GM18505 (cell line): ENCODE data around the gene MBD3L4.
"Not testable (repeated sequence)": the region's sequence is repeated elsewhere in the genome, so short reads cannot be mapped to it uniquely, and the experiment has no call there.

Experiments
- ATAC-seq: cut with Tn5 transposase; IDR thresholded peaks from one replicate; pipeline ENCODE4 v1.9.1; 2021; ENCODE audit not compliant: unreplicated experiment
- POLR2A ChIP-seq: IDR thresholded peaks from 4 replicates; pipeline ENCODE4 v1.6.1; 2011; ENCODE audit warnings: borderline replicate concordance; ENCODE audit not compliant: insufficient read depth, insufficient read length; ENCODE audit errors: extremely low read depth

MBD3L4 gene

DNA sequence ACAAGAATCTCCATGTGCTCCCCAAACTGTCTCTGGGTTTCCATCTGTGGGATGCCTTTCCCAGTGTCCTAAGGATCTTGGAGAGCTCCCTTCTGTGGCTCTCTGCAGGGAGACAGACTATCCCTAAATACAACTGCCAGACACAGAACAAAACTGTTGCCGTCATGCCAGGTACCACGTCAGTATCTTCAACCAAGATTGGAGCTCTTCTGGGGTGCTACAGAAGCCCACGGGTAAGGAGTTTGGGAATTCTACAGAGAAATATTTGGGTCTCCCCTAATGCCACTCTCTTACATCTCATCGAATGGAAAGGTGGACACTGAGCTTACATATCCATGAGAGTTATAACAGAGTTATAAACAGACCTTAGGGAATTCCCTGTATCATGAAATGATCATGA lies 23.4 kb upstream of the MBD3L4 start:
- ATAC-seq = no peak
- no peak for TF ChIP-seq POLR2A

GRCh38 chr19:7059977-7060376 lies 20.0 kb upstream of the MBD3L4 start:
- not testable (repeated sequence) for ATAC-seq

DNA sequence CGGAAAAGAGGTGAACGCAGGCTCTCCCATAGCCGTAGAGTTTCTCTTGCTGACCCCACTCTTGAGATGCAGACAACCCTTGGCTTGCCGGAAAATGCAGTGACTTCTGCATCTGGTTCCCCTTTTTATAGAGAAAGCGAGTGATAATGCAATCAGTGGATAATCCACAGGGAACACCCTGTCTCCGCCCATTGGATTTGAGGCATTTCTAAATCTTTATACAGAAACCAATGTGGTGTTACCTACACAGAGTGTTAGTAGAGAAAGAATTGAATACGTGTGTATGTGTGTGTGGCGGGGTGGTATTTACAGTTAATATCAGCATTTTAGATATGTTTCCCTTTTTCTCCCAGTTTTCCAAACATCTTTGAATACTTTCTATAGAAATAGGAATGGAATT lies 18.6 kb upstream of the MBD3L4 start, which contains the start of gene MBD3L3:
TSS of gene MBD3L3 (minus strand) at position 101 of the 400 bp plus-strand sequence. CDS start at position 30, 71 bp downstream.
- not testable (repeated sequence) for ATAC-seq

- ATAC-seq = not testable (repeated sequence)
Observed at GRCh38 chr19:7056371-7056770, 16.4 kb upstream of the MBD3L4 start.

DNA sequence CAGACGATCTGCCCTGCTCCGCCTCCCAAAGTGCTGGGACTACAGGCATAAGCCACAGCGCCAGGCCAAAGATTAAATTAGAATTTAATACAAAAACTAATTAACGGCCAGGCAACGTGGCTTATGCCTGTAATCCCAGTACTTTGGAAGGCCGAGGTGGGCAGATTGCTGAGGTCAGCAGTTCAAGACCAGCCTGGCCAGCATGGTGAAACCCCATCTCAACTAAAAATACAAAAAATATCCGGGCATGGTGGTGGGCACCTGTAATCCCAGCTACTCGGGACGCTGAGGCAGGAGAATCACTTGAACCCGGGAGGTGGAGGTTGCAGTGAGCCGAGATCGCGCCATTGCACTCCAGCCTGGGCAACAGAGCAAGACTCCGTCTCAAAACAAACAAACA lies 15.7 kb upstream of the MBD3L4 start:
- ATAC-seq = not testable (repeated sequence)

GRCh38 chr19:7054635-7055368 lies 14.8 kb upstream of the MBD3L4 start:
- ATAC-seq = not testable (repeated sequence)

GRCh38 chr19:7052896-7053295 lies 12.9 kb upstream of the MBD3L4 start:
- not testable (repeated sequence) for ATAC-seq

DNA sequence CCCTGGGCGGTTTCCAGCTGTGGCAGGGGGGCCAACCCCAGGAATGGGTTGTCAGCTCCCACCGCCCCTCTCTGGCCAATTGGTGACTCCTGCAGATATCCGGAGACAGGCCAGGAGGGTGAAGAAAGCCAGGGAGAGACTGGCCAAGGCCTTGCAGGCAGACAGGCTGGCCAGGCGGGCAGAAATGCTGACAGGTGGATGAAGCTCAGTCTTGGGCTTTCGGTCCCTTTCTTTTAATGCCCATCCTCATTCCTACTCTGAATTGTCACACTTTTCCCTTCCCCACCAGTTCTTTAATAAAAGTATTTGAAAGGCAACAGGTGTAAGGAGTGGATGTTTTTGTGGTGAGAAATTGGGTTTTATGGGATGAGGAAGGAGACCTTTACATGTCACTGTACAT lies 11.4 kb upstream of the MBD3L4 start:
- not testable (repeated sequence) for ATAC-seq

GRCh38 chr19:7049021-7049420 lies 9.0 kb upstream of the MBD3L4 start, which contains the start of gene MBD3L2:
MBD3L2 (plus strand) TSS chr19:7049321; CDS start chr19:7049374, 53 bp downstream.
- not testable (repeated sequence) for ATAC-seq

DNA sequence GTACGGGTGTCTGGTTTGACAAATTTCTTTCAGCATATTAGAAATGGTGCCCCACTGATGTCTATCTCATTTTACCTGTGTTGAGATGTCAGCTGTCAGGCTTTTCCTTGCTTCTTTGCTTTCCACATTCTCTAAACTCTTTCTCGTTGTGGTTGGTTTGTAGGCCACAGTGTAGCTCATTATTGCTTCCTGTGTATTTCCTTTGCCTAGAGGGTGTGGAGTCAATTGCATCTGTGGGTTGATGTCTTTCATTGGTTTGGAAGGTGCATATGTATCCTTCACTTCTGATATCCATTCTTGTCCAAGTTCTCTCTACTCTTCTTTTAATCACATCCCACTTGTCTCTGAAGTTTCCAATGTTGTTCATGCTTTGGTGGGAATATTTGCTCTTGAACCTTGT lies 1.6 kb upstream of the MBD3L4 start:
- ATAC-seq = not testable (repeated sequence)

DNA sequence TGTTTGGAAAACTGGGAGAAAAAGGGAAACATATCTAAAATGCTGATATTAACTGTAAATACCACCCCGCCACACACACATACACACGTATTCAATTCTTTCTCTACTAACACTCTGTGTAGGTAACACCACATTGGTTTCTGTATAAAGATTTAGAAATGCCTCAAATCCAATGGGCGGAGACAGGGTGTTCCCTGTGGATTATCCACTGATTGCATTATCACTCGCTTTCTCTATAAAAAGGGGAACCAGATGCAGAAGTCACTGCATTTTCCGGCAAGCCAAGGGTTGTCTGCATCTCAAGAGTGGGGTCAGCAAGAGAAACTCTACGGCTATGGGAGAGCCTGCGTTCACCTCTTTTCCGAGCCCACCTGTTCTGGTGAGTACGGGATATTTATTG lies 9.7 kb downstream of the MBD3L4 start, which contains the start of gene MBD3L5:
TSS of gene MBD3L5 (plus strand) at position 301 of the 400 bp plus-strand sequence. CDS start at position 335, 34 bp downstream.
- not testable (repeated sequence) for ATAC-seq

DNA sequence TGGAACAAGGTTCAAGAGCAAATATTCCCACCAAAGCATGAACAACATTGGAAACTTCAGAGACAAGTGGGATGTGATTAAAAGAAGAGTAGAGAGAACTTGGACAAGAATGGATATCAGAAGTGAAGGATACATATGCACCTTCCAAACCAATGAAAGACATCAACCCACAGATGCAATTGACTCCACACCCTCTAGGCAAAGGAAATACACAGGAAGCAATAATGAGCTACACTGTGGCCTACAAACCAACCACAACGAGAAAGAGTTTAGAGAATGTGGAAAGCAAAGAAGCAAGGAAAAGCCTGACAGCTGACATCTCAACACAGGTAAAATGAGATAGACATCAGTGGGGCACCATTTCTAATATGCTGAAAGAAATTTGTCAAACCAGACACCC lies 11.2 kb downstream of the MBD3L4 start:
- not testable (repeated sequence) for ATAC-seq

- ATAC-seq = not testable (repeated sequence)
Observed at GRCh38 chr19:7021331-7021730, 18.6 kb downstream of the MBD3L4 start, which contains the start of gene MBD3L2B. MBD3L2B (minus strand) TSS chr19:7021431; CDS start chr19:7021397, 34 bp downstream.

GRCh38 chr19:7018828-7019227 lies 21.2 kb downstream of the MBD3L4 start:
- ATAC-seq = no peak
- TF ChIP-seq POLR2A = no peak

- ATAC-seq = no peak
- TF ChIP-seq POLR2A = no peak
Observed at GRCh38 chr19:7013678-7014077, 26.3 kb downstream of the MBD3L4 start.
